Mesenchymal stem cell (in vitro differentiated cells and primary cell): Measurements from ENCODE around the gene EVI5L.

Source experiments
- DNase-seq: peaks from one replicate; pipeline ENCODE4 v3.0.0-alpha.2; 2013
- H2AFZ ChIP-seq: one replicate; pipeline ENCODE4 v1.6.1; 2013; ENCODE audit warnings: low read depth, mild to moderate bottlenecking, control low read depth, inconsistent platforms, low read length, moderate library complexity
- H2AK5ac ChIP-seq: 2 replicates; pipeline ENCODE4 v1.6.1; 2013; ENCODE audit warnings: low read length, moderate library complexity, mild to moderate bottlenecking, inconsistent platforms; ENCODE audit not compliant: severe bottlenecking
- H2BK120ac ChIP-seq: one replicate; pipeline ENCODE4 v1.6.1; 2013; ENCODE audit warnings: low read depth, mild to moderate bottlenecking, inconsistent platforms, low read length, moderate library complexity
- H2BK12ac ChIP-seq, 2 experiments: one replicate each; pipeline ENCODE4 v1.6.1; 2013; ENCODE audit warnings: inconsistent platforms in 2 of 2, low read length in 2 of 2, mild to moderate bottlenecking in 2 of 2, moderate library complexity in 2 of 2, control low read depth in 1 of 2
- H2BK15ac ChIP-seq: one replicate; pipeline ENCODE4 v1.6.1; 2013; ENCODE audit warnings: mild to moderate bottlenecking, low read depth, inconsistent platforms; ENCODE audit not compliant: poor library complexity, severe bottlenecking
- H2BK5ac ChIP-seq: 2 replicates; pipeline ENCODE4 v1.6.1; 2013; ENCODE audit warnings: low read depth, mild to moderate bottlenecking, low read length, control low read depth, inconsistent platforms; ENCODE audit not compliant: poor library complexity, severe bottlenecking
- H3K14ac ChIP-seq, 2 experiments: one replicate each; pipeline ENCODE4 v1.6.1; 2013; ENCODE audit warnings: inconsistent platforms in 2 of 2, low read length in 2 of 2, control low read depth in 1 of 2, mild to moderate bottlenecking in 1 of 2, moderate library complexity in 1 of 2
- H3K18ac ChIP-seq, 2 experiments: one replicate each; pipeline ENCODE4 v1.6.1; 2013; ENCODE audit warnings: inconsistent platforms in 2 of 2, low read length in 2 of 2, control low read depth in 1 of 2, low read depth in 1 of 2, mild to moderate bottlenecking in 1 of 2
- H3K23ac ChIP-seq, 2 experiments: one replicate each; pipeline ENCODE4 v1.6.1; 2013; ENCODE audit warnings: inconsistent platforms in 2 of 2, low read length in 2 of 2, mild to moderate bottlenecking in 2 of 2, moderate library complexity in 2 of 2, control low read depth in 1 of 2
- H3K27ac ChIP-seq: 2 replicates; pipeline ENCODE4 v1.5.1; 2013; ENCODE audit warnings: mild to moderate bottlenecking, moderate library complexity, low read length, control low read depth, inconsistent platforms; ENCODE audit not compliant: poor library complexity, severe bottlenecking
- H3K27me3 ChIP-seq, 2 experiments: 2 replicates each; pipeline versions ENCODE4 v1.6.1 to v1.7.0; 2013; ENCODE audit warnings: low read length in 2 of 2, mild to moderate bottlenecking in 2 of 2, moderate library complexity in 2 of 2, control low read depth in 1 of 2, inconsistent platforms in 1 of 2; ENCODE audit not compliant: control insufficient read depth in 1 of 2, insufficient read depth in 1 of 2
- H3K36me3 ChIP-seq, 2 experiments: 2 replicates each; pipeline versions ENCODE4 v1.6.1 to v1.7.0; 2013; ENCODE audit warnings: low read length in 2 of 2, control low read depth in 1 of 2, inconsistent platforms in 1 of 2, low read depth in 1 of 2, mild to moderate bottlenecking in 1 of 2; ENCODE audit not compliant: insufficient read depth in 2 of 2, control insufficient read depth in 1 of 2
- H3K4ac ChIP-seq, 2 experiments: one replicate each; pipeline ENCODE4 v1.6.1; 2013; ENCODE audit warnings: inconsistent platforms in 2 of 2, low read length in 2 of 2, mild to moderate bottlenecking in 2 of 2, moderate library complexity in 2 of 2, control low read depth in 1 of 2, low read depth in 1 of 2
- H3K4me1 ChIP-seq: 2 replicates; pipeline ENCODE4 v1.6.1; 2013; ENCODE audit warnings: low read depth, low read length, control low read depth; ENCODE audit not compliant: control insufficient read depth, insufficient read depth
- H3K4me2 ChIP-seq: 2 replicates; pipeline ENCODE4 v1.6.1; 2013; ENCODE audit warnings: low read length, mild to moderate bottlenecking, inconsistent platforms; ENCODE audit not compliant: poor library complexity, severe bottlenecking
- H3K4me3 ChIP-seq, 2 experiments: 2 replicates each; pipeline versions ENCODE4 v1.5.1 to v1.7.0; 2013; ENCODE audit warnings: low read length in 2 of 2, mild to moderate bottlenecking in 2 of 2, control low read depth in 1 of 2, low read depth in 1 of 2; ENCODE audit not compliant: insufficient read depth in 1 of 2
- H3K79me1 ChIP-seq: replicated peaks from 2 replicates; pipeline ENCODE4 v1.6.1; 2013; ENCODE audit warnings: mild to moderate bottlenecking, control low read depth, low read length, inconsistent platforms; ENCODE audit not compliant: poor library complexity, severe bottlenecking
- H3K9ac ChIP-seq: 2 replicates; pipeline ENCODE4 v1.7.0; 2013; ENCODE audit warnings: mild to moderate bottlenecking, low read length, moderate library complexity
- H3K9me3 ChIP-seq: 2 replicates; pipeline ENCODE4 v1.7.0; 2013; ENCODE audit warnings: mild to moderate bottlenecking, low read length; ENCODE audit not compliant: control insufficient read depth
- H4K8ac ChIP-seq: one replicate; pipeline ENCODE4 v1.6.1; 2013; ENCODE audit warnings: inconsistent platforms, mild to moderate bottlenecking, low read length, moderate library complexity
- H4K91ac ChIP-seq: one replicate; pipeline ENCODE4 v1.6.1; 2013; ENCODE audit warnings: mild to moderate bottlenecking, low read length, inconsistent platforms
- WGBS: methylation state at CpG from one replicate; pipeline ENCODE4 v1.1.7; 2013; ENCODE audit warnings: mixed read lengths; 5-methylcytosine and 5-hydroxymethylcytosine counted together

Gene EVI5L

DNA sequence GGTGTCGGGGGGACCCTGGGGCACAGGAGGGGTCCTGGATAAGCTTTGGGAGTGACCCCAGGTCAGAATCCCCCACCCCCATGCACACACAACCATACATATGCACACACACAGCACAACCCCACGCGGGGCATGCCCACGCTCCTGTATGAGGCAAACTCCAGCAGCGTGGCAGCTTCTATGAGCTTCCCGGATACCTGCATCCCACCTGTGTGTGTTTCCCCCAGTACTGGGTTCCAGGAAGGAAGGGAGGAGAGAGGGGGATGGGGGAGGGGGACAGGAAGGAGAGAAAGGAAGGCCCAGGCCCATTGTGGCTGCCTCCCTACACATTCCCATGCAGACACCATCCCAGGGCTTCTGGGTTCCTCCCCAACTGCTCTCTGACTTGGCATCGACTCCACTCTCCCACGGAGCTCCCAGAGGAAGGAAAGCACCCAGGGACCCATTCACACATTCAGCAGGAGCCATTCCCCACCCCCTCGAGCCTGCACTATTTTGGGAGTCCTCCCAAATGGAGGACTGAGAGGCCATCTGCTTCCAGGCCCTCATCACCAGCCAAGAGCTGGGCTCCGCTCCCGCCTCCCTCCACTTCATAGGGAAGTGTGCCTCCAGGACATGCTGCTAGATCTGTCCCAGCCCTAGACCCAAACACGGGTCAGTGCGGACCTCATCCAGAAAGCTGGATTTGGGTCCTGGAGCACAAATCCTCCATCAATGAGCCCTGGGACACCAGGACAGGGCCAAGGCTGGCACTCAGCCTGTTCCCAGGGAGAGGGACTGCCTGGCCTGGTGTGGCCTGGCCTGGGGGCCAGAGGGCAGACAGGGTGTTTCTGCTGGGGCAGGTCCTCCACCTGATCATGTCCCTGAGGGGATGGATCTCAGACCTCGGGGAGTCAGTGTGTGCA, 30.9 kb downstream of the EVI5L start:
- no peak overlapping the region for H2BK15ac ChIP-seq
- no peak overlapping the region for H2BK120ac ChIP-seq
- H3K4me3 ChIP-seq, result no peak overlapping the region
- H4K91ac ChIP-seq, result no peak overlapping the region
- no peaks in the 10 kb centered on the region for H3K9me3 ChIP-seq
- no peak overlapping the region for H3K14ac ChIP-seq
- H2BK12ac ChIP-seq, result no peak overlapping the region
- no peak overlapping the region for H3K4me2 ChIP-seq
- no peak overlapping the region for H2AK5ac ChIP-seq
- H3K27ac ChIP-seq, result no peak overlapping the region
- peaks cover 18% of the 10 kb centered on the region for H3K4me1 ChIP-seq
- H3K27me3 ChIP-seq, result peaks cover 10 to 17% of the 10 kb centered on the region in 2 experiments
- H4K8ac ChIP-seq, result no peak overlapping the region
- H3K79me1 ChIP-seq, result no peaks in the 10 kb centered on the region
- no peak overlapping the region for H3K9ac ChIP-seq
- H3K18ac ChIP-seq, result no peak overlapping the region
- no peak overlapping the region for H3K23ac ChIP-seq
- H2BK5ac ChIP-seq, result no peak overlapping the region
- H3K4ac ChIP-seq, result no peak overlapping the region
- DNase-seq, result no peak
- H2AFZ ChIP-seq, result no peak overlapping the region
- 77% methylated on average over 9 of the region's 14 CpGs for WGBS
- peaks cover 0 to 41% of the 10 kb centered on the region in 2 experiments for H3K36me3 ChIP-seq

DNA sequence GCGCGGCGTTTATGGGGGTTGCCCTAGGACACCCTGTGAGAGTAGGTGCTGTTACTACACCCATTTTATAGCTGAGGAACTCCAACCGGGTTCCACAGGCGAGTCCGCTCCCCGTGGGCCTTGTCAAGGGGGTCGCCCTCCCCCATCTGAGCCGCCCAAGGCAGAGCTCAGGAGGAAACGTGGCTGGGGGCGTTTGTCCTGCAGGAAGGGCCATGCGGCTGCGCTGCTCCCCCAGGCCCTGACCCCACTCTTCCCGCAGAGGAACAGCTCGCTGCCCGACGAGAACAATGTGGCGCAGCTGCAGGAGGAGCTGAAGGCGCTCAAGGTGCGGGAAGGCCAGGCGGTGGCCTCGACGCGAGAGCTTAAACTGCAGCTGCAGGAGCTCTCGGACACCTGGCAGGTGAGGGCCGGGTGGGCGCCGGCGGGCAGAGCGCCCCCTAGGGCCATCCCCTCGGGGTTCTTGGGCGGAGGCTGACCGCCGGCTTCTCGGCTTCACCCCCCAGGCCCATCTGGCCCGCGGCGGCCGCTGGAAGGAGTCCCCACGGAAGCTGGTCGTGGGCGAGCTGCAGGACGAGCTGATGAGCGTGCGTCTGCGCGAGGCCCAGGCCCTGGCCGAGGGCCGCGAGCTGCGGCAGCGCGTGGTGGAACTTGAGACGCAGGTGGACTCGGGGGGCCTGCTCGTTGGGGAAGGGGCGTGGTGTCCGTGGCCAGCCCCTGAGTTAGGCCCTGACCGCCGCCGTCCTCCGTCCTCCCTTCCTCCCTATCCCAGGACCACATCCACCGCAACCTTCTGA, 31.8 kb downstream of the EVI5L start:
- H3K9me3 ChIP-seq, result no peaks in the 10 kb centered on the region
- no peak overlapping the region for H3K9ac ChIP-seq
- H3K79me1 ChIP-seq, result no peaks in the 10 kb centered on the region
- H2BK5ac ChIP-seq, result no peak overlapping the region
- 49% methylated on average over 35 of the region's 63 CpGs for WGBS
- H2AFZ ChIP-seq, result no peak overlapping the region
- no peak overlapping the region for H2BK120ac ChIP-seq
- peak overlapping the region in 1 of 2 experiments; percentile 68 for H3K14ac ChIP-seq
- H2AK5ac ChIP-seq, result no peak overlapping the region
- H3K4me1 ChIP-seq, result peaks cover 18% of the 10 kb centered on the region
- H3K4ac ChIP-seq, result no peak overlapping the region
- no peak overlapping the region for H4K8ac ChIP-seq
- H3K23ac ChIP-seq, result no peak overlapping the region
- H4K91ac ChIP-seq, result no peak overlapping the region
- H2BK12ac ChIP-seq, result no peak overlapping the region
- no peak overlapping the region for H3K27ac ChIP-seq
- H3K18ac ChIP-seq, result peak overlapping the region in 1 of 2 experiments; percentile 51
- peaks cover 0 to 41% of the 10 kb centered on the region in 2 experiments for H3K36me3 ChIP-seq
- no peak overlapping the region for H2BK15ac ChIP-seq
- H3K27me3 ChIP-seq, result peaks cover 15 to 17% of the 10 kb centered on the region in 2 experiments
- no peak for DNase-seq
- H3K4me3 ChIP-seq, result peak overlapping the region in 1 of 2 experiments; percentile 44
- peak overlapping the region; percentile 67 for H3K4me2 ChIP-seq

DNA sequence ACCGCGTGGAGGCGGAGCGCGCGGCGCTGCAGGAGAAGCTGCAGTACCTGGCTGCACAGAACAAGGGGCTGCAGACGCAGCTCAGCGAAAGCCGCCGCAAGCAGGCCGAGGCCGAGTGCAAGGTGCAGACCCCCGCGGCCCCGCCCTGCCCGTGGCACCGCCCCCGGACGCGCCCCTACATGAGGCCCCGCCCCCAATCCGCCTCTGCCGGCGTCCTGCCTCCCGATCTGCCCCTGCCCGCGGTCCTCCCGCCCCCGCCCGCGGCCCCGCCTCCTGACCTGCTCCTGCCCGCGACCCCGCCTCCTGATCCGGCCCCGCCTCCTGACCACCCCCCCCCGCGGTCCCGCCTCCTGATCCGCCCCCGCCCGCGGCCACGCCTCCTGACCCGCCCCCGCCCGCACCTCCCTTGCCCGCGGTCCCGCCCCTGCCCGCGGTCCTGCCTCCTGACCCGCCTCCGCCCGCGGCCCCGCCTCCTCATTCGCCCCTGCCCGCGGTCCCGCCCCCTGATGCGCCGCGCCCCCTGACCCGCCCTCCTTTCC, 32.5 kb downstream of the EVI5L start:
- H3K23ac ChIP-seq, result no peak overlapping the region
- peak overlapping the region in 1 of 2 experiments; percentile 51 for H3K18ac ChIP-seq
- peak overlapping the region; percentile 67 for H3K4me2 ChIP-seq
- no peak overlapping the region for H2AFZ ChIP-seq
- H2BK15ac ChIP-seq, result no peak overlapping the region
- H2BK120ac ChIP-seq, result no peak overlapping the region
- H3K4me3 ChIP-seq, result peak overlapping the region in 1 of 2 experiments; percentile 44
- no peak overlapping the region for H3K9ac ChIP-seq
- H3K36me3 ChIP-seq, result peaks cover 0 to 35% of the 10 kb centered on the region in 2 experiments
- H3K9me3 ChIP-seq, result no peaks in the 10 kb centered on the region
- no peak overlapping the region for H3K14ac ChIP-seq
- H3K79me1 ChIP-seq, result no peaks in the 10 kb centered on the region
- no peak overlapping the region for H2AK5ac ChIP-seq
- 4% methylated on average over 15 of the region's 67 CpGs for WGBS
- H3K4me1 ChIP-seq, result peaks cover 18% of the 10 kb centered on the region
- no peak overlapping the region for H2BK5ac ChIP-seq
- H3K27me3 ChIP-seq, result peaks cover 17 to 21% of the 10 kb centered on the region in 2 experiments
- DNase-seq, result peak; percentile 67
- no peak overlapping the region for H4K8ac ChIP-seq
- no peak overlapping the region for H2BK12ac ChIP-seq
- no peak overlapping the region for H4K91ac ChIP-seq
- no peak overlapping the region for H3K4ac ChIP-seq
- H3K27ac ChIP-seq, result no peak overlapping the region
